Gastroesophageal sphincter (tissue), 4 donors: ENCODE data around the gene LYL1. TPM values are rescaled to one million over a fixed set of nuclear protein-coding genes. Genes with fewer than 3 reads are reported as not detected.

ENCODE experiments used
- ATAC-seq: fragments of 150-250 bp; one replicate; pipeline ENCODE4 v1.9.1; 2016; ENCODE audit warnings: mild to moderate bottlenecking, moderate library complexity
- H3K27ac ChIP-seq, 4 donors: fragments of 200-600 bp; sonication (generic) in 3 of 4; 1 replicate in 3 of 4; 2 replicates in 1 of 4; pipeline ENCODE4 v1.5.1; 2016 to 2019
- H3K27me3 ChIP-seq: fragments of 200-600 bp; sonication (generic); one replicate; pipeline ENCODE4 v1.5.1; 2019
- H3K36me3 ChIP-seq, 2 donors: fragments of 200-600 bp; sonication (generic); one replicate each; pipeline ENCODE4 v1.5.1; 2019; ENCODE audit warnings: control low read depth in 1 of 2
- H3K4me1 ChIP-seq, 3 donors: fragments of 200-600 bp; sonication (generic); 1 replicate in 2 of 3; 2 replicates in 1 of 3; pipeline ENCODE4 v1.5.1; 2016 to 2019; ENCODE audit warnings: control low read depth in 2 of 3
- H3K4me3 ChIP-seq, 2 donors: fragments of 200-600 bp; sonication (generic); one replicate each; pipeline ENCODE4 v1.5.1; 2019; ENCODE audit warnings: mild to moderate bottlenecking in 1 of 2, moderate library complexity in 1 of 2
- H3K9me3 ChIP-seq, 3 donors: fragments of 200-600 bp; sonication (generic); one replicate each; pipeline ENCODE4 v1.5.1; 2017 to 2019; ENCODE audit warnings: control low read depth in 2 of 3
- EP300 ChIP-seq: sonication (generic); formaldehyde crosslinking; IDR thresholded peaks from one replicate; pipeline ENCODE4 v1.6.1; 2017; ENCODE audit warnings: antibody characterized with exemption, mild to moderate bottlenecking
- POLR2A ChIP-seq, 2 donors: fragments of 450-650 bp; IDR thresholded peaks; one replicate each; pipeline ENCODE4 v1.6.1; 2017; ENCODE audit warnings: antibody characterized with exemption in 2 of 2, mild to moderate bottlenecking in 2 of 2, moderate library complexity in 1 of 2
- POLR2AphosphoS5 ChIP-seq: sonication (generic); formaldehyde crosslinking; IDR thresholded peaks from one replicate; pipeline ENCODE4 v1.6.1; 2017; ENCODE audit warnings: antibody characterized with exemption
- WGBS, 2 donors: methylation state at CpG; one replicate each; pipeline ENCODE4 v1.1.5; 2018; ENCODE audit warnings: low coverage in 1 of 2; 5-methylcytosine and 5-hydroxymethylcytosine counted together
- total RNA-seq, 4 donors: library from RNA; depleted of rRNA; stranded (reverse); fragments of >200 nt; gene quantifications; one replicate each; pipeline ENCODE4 v1.1.0, GENCODE V29; 2016
- TF ChIP-seq, protein P1 (sequence below), 4 experiments: fragments of 200-600 bp in 2 of 4; fragments of 450-650 bp in 2 of 4; sonication (generic) in 1 of 4; IDR thresholded peaks; one replicate each; pipeline ENCODE4 v1.5.1; 2017 to 2019; ENCODE audit warnings: antibody characterized with exemption in 4 of 4, mild to moderate bottlenecking in 2 of 4, moderate library complexity in 2 of 4

The LYL1 gene
- total RNA-seq, 4 donors from 2014 or later = 9.9 to 11.8 (median 10.8) TPM

DNA sequence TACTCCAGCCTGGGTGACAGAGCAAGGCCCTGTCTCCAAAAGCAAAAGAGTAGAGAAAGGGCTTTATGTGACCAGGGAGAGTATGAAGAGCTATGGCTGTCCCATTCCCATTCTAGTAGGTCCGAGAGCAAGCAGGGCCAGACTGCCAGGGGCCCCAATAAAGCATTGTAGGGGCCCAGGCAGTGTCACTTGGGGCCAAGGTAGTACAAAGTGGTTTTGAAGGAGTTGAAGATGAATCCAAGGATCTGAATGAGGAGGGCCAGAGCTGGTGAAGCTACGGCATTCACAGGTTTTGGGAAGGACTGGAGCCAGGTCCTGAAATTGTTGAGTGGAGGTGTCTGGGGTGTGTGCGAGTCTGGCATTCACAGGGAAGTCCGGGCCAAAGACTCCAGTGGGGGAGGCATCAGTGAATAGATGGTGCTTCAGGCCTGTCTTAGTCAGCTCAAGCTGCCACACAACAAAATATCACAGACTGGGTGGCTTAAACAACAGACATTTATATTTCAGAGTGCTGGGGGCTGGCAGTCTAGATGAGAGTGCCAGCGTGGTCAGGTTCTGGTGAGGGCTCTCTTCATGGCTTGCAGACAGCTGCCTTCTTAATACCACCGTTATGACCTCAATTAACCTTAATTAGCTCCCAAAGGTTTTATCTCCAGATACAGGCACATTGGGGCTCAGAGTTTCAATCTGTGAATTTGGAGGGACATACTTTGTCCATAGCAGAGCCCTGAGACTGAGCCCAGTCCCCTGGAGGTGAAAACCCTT is 25.3 kb upstream of the LYL1 start:
- H3K9me3 ChIP-seq = no peaks in the 10 kb centered on the region
- H3K27me3 ChIP-seq = no peaks in the 10 kb centered on the region
- peaks cover 0 to under 1% (median 0%) of the 10 kb centered on the region in 3 donors for H3K4me1 ChIP-seq
- TF ChIP-seq, protein P1, sequence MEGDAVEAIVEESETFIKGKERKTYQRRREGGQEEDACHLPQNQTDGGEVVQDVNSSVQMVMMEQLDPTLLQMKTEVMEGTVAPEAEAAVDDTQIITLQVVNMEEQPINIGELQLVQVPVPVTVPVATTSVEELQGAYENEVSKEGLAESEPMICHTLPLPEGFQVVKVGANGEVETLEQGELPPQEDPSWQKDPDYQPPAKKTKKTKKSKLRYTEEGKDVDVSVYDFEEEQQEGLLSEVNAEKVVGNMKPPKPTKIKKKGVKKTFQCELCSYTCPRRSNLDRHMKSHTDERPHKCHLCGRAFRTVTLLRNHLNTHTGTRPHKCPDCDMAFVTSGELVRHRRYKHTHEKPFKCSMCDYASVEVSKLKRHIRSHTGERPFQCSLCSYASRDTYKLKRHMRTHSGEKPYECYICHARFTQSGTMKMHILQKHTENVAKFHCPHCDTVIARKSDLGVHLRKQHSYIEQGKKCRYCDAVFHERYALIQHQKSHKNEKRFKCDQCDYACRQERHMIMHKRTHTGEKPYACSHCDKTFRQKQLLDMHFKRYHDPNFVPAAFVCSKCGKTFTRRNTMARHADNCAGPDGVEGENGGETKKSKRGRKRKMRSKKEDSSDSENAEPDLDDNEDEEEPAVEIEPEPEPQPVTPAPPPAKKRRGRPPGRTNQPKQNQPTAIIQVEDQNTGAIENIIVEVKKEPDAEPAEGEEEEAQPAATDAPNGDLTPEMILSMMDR (IDR thresholded peaks at IDR 0.05) = no peak
- no peak for TF ChIP-seq POLR2A (IDR thresholded peaks at IDR 0.05)
- no peak for TF ChIP-seq POLR2AphosphoS5
- WGBS, 2 donors = 73 to 81% methylated on average over 2 to 5 of the region's 6 CpGs
- peaks cover 0 to 16% of the 10 kb centered on the region in 2 donors for H3K36me3 ChIP-seq
- no peak for ATAC-seq
- H3K4me3 ChIP-seq = no peak overlapping the region
- no peak overlapping the region for H3K27ac ChIP-seq

DNA sequence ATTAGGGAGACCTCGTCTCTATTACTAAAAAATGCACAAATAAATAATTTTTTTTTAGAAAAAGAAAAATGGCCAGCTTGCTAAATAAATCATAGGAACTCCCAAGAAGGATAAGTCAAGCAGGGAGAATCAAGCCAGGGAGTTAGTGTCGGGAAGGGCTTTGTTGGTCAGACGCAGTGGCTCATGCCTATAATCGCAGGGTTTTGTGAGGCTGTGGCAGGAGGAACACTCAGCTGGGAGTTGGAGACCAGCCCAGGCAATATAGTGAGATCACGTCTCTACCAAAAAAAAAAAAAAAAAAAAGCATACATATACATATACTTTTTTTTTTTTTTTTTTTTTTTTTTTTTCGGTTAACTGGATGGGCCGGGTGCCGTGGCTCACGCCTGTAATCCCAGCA is 24.4 kb upstream of the LYL1 start:
- Histone ChIP-seq H3K27me3 (no peaks in the 10 kb centered on the region), H3K9me3 (no peaks in the 10 kb centered on the region), H3K4me1 (no peaks in the 10 kb centered on the region), H3K4me3 (no peak overlapping the region), H3K36me3 (peaks cover 0 to 16% of the 10 kb centered on the region in 2 donors), H3K27ac (no peak overlapping the region)
- TF ChIP-seq POLR2A (IDR thresholded peaks at IDR 0.05) = no peak
- TF ChIP-seq EP300 = no peak
- TF ChIP-seq, protein P1 (IDR thresholded peaks at IDR 0.05) = no peak
- TF ChIP-seq POLR2AphosphoS5 = no peak
- WGBS, 2 donors = 82 to 89% methylated on average over 5 to 9 of the region's 9 CpGs
- no peak for ATAC-seq

- H3K27ac ChIP-seq = no peak overlapping the region
- no peak for ATAC-seq
- 91 to 93% methylated on average over 6 to 9 of the region's 20 CpGs for WGBS, 2 donors
- peaks cover 0 to 24% of the 10 kb centered on the region in 2 donors for H3K36me3 ChIP-seq
- no peaks in the 10 kb centered on the region for H3K27me3 ChIP-seq
- H3K4me3 ChIP-seq = no peak overlapping the region
- TF ChIP-seq POLR2AphosphoS5 (no peak), EP300 (no peak), POLR2A (IDR thresholded peaks at IDR 0.05) (no peak)
- peaks cover 3 to 31% (median 18%) of the 10 kb centered on the region in 3 donors for H3K4me1 ChIP-seq
- no peaks in the 10 kb centered on the region for H3K9me3 ChIP-seq
Observed at GRCh38 chr19:13122980-13123957, 20.6 kb upstream of the LYL1 start.

- Histone ChIP-seq H3K36me3 (peaks cover 0 to 24% of the 10 kb centered on the region in 2 donors), H3K4me3 (no peak overlapping the region), H3K4me1 (peaks cover 3 to 35% (median 19%) of the 10 kb centered on the region in 3 donors), H3K9me3 (no peaks in the 10 kb centered on the region), H3K27me3 (no peaks in the 10 kb centered on the region), H3K27ac (no peak overlapping the region)
- TF ChIP-seq EP300 = no peak
- TF ChIP-seq, protein P1 (IDR thresholded peaks at IDR 0.05) = no peak
- no peak for TF ChIP-seq POLR2A (IDR thresholded peaks at IDR 0.05)
- TF ChIP-seq POLR2AphosphoS5 = no peak
- ATAC-seq = no peak
- whole genome bisulfite sequencing, 2 donors = 79 to 84% methylated on average over 8 of the region's 13 CpGs
Observed at GRCh38 chr19:13122275-13122878, 19.7 kb upstream of the LYL1 start.
